DND-41 (cell line): ENCODE data around the gene MAP4.

Experiments used
- CTCF ChIP-seq: IDR thresholded peaks from 2 replicates; pipeline ENCODE4 v1.5.1; 2012; ENCODE audit warnings: borderline replicate concordance, low read length, moderate library complexity, mild to moderate bottlenecking; ENCODE audit not compliant: poor library complexity, severe bottlenecking; ENCODE audit errors: extremely low read depth
- EZH2 ChIP-seq: IDR thresholded peaks from 3 replicates; pipeline ENCODE4 v1.6.1; 2012; ENCODE audit warnings: borderline replicate concordance, low read depth, mild to moderate bottlenecking, moderate library complexity, low read length, inconsistent platforms; ENCODE audit not compliant: severe bottlenecking

- TF ChIP-seq CTCF: no peak
- TF ChIP-seq EZH2: no peak
Measured at GRCh38 chr3:47890828-47891612, 125.2 kb downstream of the MAP4 start.
